RPMI8226 (cell line): ENCODE measurements around the gene CXCL17.
"Not testable (repeated sequence)": the region's sequence is repeated elsewhere in the genome, so short reads cannot be mapped to it uniquely, and the experiment has no call there.

Experiments
- DNase-seq: peaks from one replicate; pipeline ENCODE4 v3.0.0-alpha.2; 2015

The CXCL17 gene, protein sequence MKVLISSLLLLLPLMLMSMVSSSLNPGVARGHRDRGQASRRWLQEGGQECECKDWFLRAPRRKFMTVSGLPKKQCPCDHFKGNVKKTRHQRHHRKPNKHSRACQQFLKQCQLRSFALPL

DNA sequence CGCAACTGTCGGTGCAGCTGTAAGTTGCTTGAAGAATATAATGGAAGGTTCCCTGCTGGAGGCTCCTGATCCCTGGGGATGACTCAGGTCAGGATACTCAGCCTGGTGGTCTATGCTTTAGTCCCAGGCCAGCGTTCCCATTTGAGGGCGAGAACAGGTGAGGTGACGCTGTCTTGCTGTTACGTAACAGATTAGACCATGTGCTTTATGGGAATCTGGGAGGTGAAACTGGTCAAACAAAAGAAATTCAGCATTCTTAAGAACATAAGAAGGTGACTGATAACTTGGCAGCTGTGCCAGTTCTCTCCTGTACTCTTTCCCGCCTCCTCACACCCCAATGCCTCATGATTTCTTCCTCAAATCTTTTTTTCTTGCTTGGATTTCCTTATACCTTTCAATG is at the start of gene CXCL17:
CXCL17 (minus strand) TSS at position 114 of the 400 bp plus-strand sequence. CDS start 114 bp downstream, outside the sequence.
- no peak for DNase-seq

GRCh38 chr19:42488783-42489521 is 46.2 kb upstream of the CXCL17 start:
- DNase-seq: no peak

DNA sequence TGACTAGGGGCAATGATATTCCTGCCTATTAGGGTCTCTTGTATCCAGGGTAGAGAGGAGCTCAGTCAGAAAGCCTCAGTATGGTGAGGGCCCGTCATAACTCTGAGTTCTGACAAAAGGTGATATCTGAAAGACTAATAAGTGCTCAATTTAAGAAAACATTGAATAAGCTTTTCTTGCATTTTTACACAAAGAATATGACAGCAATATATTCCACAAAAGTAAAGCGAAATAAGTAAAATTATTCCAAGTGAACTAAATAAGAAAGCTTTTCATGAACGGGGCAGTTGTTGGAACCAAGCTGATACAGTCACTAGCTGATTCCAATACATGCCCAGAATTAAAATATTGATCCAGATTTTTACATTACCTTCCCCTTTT is 45.0 kb upstream of the CXCL17 start:
- DNase-seq: no peak

- DNase-seq: no peak
These were observed 44.5 kb upstream of the CXCL17 start for GRCh38 chr19:42487032-42487797.

DNA sequence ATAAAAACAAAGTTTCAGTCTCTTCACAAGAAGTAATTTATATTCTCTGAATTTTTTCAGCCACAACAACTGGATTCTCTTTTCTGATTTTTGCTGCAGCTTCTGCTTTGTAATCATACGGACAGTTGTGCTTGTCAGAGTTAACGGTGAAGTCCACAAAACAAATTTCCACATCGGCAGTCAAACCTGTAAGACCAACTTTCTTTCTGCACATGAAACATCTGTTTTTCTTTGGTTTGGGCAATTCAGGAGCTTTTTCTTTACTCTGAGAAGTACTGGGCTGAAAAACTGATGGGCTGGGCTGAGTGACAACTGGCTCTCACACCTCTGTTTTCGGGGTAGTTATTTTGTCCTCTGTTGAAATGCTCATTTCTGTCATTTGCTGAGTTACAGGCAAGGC is 42.3 kb upstream of the CXCL17 start:
- DNase-seq: not testable (repeated sequence)

DNA sequence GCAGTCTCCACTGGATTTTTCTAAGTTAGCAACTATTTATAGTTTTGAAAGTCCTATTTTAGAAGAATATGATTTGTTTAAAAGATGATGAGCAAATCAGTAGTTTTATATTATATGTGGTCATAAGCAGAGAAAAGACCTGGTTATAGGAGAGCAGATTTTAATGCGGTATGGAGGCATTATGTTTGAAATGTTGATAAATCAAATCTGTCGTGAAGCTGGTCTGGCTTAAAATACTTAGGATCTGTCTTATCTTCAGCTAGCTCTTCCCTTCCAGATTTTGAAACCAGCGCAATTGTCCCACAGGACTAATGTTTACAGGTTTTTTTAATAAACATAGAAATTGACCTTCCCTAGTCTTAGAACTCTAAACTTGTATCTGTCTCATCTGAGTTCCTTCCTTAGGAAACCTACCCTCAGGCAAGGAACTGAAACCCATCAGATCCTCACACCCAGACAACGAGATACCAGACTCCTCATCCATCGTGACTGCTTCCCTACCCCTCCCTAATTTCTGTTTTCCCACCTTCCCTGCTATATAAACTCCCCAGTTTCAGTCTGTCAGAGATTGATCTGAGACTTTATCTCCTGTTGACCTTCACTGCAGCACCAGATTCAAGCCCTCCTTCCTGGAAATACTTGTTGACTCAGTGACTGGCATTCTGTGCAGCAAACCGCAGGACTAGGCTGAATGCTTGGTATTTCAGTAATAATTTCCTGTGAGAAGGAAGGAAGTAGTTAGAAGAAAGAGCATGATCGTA is 37.8 kb upstream of the CXCL17 start:
- no peak for DNase-seq

DNA sequence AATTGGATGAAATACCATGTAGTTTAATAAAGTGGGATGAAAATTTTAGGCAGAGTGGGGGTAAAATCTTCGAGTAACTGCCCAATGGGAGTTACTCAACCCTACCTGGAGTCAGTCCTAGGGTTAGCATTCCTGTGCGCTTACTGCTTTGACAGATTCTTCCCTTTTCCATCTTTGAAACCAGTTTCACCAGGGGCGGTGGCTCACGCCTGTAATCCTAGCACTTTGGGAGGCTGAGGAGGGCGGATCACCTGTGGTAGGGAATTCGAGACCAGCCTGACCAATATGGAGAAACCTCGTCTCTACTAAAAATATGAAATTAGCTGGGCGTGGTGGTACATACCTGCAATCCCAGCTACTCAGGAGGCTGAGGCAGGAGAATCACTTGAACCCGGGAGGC is 37.0 kb upstream of the CXCL17 start:
- no peak for DNase-seq

GRCh38 chr19:42478765-42479311 is 36.1 kb upstream of the CXCL17 start:
- DNase-seq: no peak

GRCh38 chr19:42477933-42478332 is 35.2 kb upstream of the CXCL17 start:
- no peak for DNase-seq

DNA sequence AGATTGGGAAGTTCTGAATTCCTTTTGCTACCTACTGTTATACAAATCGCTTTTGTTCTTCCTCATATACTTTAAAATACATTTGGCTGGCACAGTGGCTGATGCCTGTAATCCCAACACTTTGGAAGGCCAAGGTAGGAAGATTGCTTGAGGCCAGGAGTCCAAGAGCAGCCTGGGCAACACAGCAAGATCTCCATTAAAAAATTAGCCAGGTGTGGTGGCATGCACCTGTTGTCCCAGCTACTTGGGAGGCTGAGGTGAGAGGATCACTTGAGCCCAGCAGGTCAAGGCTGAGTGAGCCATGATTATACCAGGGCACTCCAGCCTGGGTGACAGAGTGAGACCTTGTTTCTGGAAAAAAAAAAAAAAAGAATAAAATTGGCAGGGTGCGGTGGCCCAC is 34.4 kb upstream of the CXCL17 start:
- DNase-seq: no peak

DNA sequence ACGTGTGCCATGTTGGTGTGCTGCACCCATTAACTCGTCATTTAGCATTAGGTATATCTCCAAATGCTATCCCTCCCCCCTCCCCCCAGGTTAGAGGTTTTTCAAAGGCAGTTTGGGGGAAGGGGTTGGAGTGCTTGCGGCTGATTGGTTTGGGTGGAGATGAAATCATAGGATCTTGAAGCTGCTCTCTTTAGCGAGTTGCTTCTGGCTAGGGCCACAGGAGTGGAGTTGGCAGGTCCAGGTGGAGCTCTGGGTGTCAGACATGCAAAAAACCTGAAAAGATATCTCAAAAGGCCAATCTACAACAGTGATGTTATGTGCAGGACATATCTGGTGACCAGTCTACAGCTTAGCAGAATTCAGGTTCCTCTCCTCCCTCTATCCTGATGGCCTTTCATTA is 32.6 kb upstream of the CXCL17 start:
- no peak for DNase-seq

DNA sequence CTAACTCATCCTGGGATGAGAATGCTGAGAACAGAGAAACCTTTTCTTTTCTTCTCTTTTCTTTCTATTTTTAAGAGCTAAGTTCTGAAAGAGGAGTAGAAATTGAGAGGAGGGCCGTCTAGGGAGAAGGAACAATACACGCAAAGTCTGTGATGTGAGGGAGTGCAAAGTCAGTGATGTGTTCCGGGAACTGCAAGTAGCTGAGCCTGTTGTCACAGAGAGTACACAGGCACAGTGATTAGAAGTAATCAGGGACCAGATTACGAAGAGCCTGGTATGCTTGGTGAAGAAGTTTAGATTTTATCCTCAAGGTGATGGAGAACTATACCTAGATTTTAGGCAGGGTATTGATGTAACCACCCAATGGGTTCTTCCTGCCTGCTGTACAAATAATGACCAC is 32.0 kb upstream of the CXCL17 start:
- no peak for DNase-seq

GRCh38 chr19:42473686-42474085 is 30.9 kb upstream of the CXCL17 start:
- DNase-seq: no peak

DNA sequence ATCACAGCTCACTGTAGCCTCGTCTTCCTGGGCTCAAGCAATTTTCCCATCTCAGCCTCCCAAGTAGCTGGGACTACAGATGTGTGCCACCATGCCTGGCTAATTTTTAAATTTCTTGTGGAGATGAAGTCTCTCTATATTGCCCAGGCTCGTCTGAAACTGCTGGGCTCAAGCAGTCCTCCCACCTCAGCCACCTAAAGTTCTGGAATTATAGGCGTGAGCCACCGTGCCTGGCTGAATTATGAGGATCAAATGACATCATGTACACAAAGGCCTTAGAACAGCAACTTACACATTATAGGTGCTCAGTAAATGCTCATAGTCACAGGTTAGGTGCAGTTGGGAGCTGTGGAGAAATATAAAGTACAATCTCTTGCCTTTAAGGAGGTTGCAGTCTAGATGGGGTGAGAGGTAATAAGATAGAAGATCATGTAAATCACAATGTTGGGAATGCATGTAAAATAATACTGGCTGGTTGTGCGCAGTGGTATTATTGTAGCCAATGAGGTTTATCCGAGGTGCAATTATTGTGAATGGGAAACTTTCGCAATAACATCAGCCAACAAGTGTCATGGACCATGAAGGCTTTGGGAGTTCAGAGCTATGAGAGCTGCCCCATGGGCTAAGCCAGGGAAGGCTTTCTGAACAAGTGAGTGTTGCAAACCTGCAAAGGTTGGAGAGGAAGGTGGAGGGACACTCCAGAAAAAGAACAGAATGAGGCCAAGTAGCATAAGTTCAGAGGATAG is 29.8 kb upstream of the CXCL17 start:
- no peak for DNase-seq

GRCh38 chr19:42471554-42472249 is 29.0 kb upstream of the CXCL17 start:
- DNase-seq: no peak

DNA sequence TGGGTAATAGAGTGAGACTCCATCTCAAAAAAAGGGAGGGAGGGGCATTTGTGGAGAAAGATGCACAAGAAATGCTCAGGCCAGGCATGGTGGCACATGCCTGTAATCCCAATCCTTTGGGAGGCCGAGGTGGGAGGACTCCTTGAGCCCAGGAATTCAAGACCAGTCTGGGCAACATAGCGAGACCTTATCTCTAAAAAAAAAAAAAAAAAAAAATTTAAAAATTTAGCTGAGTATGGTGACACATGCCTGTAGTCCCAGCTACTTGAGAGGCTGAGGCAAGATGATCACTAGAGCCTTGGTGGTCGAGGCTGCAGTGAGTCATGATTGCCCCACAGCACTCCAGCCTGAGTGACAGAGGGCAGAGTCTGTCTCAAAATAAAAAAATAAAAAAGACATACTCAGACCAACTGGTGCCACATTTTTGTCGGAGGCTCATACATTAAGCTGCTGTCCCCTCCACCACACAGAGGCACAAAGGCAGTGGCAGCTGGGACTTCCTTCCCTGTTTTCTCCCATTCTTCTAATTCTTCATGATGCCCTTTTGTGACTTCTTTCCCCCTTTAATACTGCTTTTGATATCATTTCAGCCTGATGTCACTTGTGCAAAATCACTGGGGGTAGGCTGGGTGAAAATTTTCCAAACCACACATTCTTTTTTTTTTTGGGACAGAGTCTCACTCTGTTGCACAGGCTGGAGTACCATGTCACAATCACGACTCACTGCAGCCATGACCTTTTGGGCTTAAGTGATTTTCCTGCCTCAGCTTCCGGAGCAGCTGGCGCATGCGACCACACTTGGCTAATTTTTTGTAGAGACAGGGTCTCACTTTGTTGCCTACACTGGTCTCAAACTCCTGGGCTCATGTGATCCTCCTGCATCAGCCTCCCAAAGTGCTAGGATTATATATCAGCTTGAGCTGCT is 26.8 kb upstream of the CXCL17 start:
- DNase-seq: no peak

- no peak for DNase-seq
These were observed 25.6 kb upstream of the CXCL17 start for GRCh38 chr19:42468273-42468796.

- DNase-seq: no peak
These were observed 24.5 kb upstream of the CXCL17 start for GRCh38 chr19:42467183-42467760.

- no peak for DNase-seq
These were observed 23.9 kb upstream of the CXCL17 start for GRCh38 chr19:42466521-42467182.
